GM19328 (cell line): ENCODE data around the gene HAUS1.
"Not testable (repeated sequence)": the region's sequence is repeated elsewhere in the genome, so short reads cannot be mapped to it uniquely, and the experiment has no call there.

Experiments used
- ATAC-seq: cut with Tn5 transposase; IDR thresholded peaks from one replicate; pipeline ENCODE4 v1.9.1; 2021; ENCODE audit warnings: mild to moderate bottlenecking, moderate library complexity; ENCODE audit not compliant: unreplicated experiment

HAUS1 gene

GRCh38 chr18:46155641-46156051, 51.5 kb downstream of the HAUS1 start:
- no peak for ATAC-seq

- ATAC-seq = no peak
Observed at GRCh38 chr18:46156124-46156745, 52.0 kb downstream of the HAUS1 start.

GRCh38 chr18:46156843-46157242, 52.7 kb downstream of the HAUS1 start:
- no peak for ATAC-seq

GRCh38 chr18:46158499-46158898, 54.3 kb downstream of the HAUS1 start:
- ATAC-seq = no peak

- ATAC-seq = no peak
Observed at GRCh38 chr18:46160050-46160798, 56.0 kb downstream of the HAUS1 start.

- ATAC-seq = not testable (repeated sequence)
Observed at GRCh38 chr18:46160840-46161239, 56.7 kb downstream of the HAUS1 start.

- no peak for ATAC-seq
Observed at GRCh38 chr18:46161703-46162396, 57.7 kb downstream of the HAUS1 start.

GRCh38 chr18:46163091-46163490, 58.9 kb downstream of the HAUS1 start:
- no peak for ATAC-seq

- no peak for ATAC-seq
Observed at GRCh38 chr18:46163941-46164499, 59.8 kb downstream of the HAUS1 start.

GRCh38 chr18:46164502-46164901, 60.3 kb downstream of the HAUS1 start:
- not testable (repeated sequence) for ATAC-seq

- ATAC-seq = no peak
Observed at GRCh38 chr18:46164920-46165319, 60.7 kb downstream of the HAUS1 start.

GRCh38 chr18:46166261-46166970, 62.2 kb downstream of the HAUS1 start:
- ATAC-seq = no peak

- peak; percentile 97 for ATAC-seq
Observed at GRCh38 chr18:46167971-46168370, 63.8 kb downstream of the HAUS1 start.

- no peak for ATAC-seq
Observed at GRCh38 chr18:46169464-46169941, 65.3 kb downstream of the HAUS1 start.

GRCh38 chr18:46171331-46171730, 67.1 kb downstream of the HAUS1 start:
- no peak for ATAC-seq

GRCh38 chr18:46173393-46174341, 69.5 kb downstream of the HAUS1 start:
- ATAC-seq = peak; percentile 84

- peak; percentile 29 for ATAC-seq
Observed at GRCh38 chr18:46174342-46175041, 70.3 kb downstream of the HAUS1 start.

GRCh38 chr18:46176001-46176400, 71.8 kb downstream of the HAUS1 start:
- ATAC-seq = no peak
